Panc1 (cell line): ENCODE measurements around the gene UBE2E2.

ENCODE experiments used
- POLR2AphosphoS5 ChIP-seq: IDR thresholded peaks from 2 replicates; pipeline ENCODE4 v1.6.1; 2012; ENCODE audit warnings: mild to moderate bottlenecking, low read depth, low read length, moderate library complexity
- SIN3A ChIP-seq: IDR thresholded peaks from 2 replicates; pipeline ENCODE4 v1.6.1; 2012; ENCODE audit warnings: low read depth, mild to moderate bottlenecking, low read length, moderate library complexity, borderline replicate concordance; ENCODE audit not compliant: insufficient read depth
- TF ChIP-seq, protein P1 (sequence below): fragments of 450-650 bp; IDR thresholded peaks from 2 replicates; pipeline ENCODE4 v1.5.1; 2017; ENCODE audit warnings: mild to moderate bottlenecking
- TF ChIP-seq, protein P2 (sequence below), 2 experiments: IDR thresholded peaks; 2 replicates each; pipeline ENCODE4 v1.6.1; 2011 to 2012; ENCODE audit warnings: low read depth in 2 of 2, control low read depth in 1 of 2, low read length in 1 of 2, mild to moderate bottlenecking in 1 of 2, moderate library complexity in 1 of 2; ENCODE audit not compliant: insufficient read depth in 1 of 2

DNA sequence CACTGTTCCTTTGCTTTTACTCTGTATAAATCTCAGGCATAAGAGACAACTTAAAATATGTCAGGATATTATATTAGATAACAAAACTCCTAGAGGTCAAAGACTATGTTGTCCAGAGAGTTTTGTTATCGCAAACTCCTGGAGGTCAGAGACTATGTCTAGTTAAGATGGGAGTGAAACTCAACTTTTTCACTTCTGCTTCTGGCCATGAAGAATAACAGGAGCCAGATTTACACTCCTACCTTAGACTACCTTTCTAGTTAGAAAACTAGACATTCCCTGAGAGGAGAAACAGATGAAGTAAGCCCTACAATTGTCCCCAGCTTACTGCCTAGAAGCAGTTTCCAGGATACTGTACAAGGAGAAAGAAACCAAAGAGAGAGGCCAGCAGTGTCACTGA is 347.3 kb downstream of the UBE2E2 start:
- no peak for TF ChIP-seq POLR2AphosphoS5
- TF ChIP-seq, protein P1, sequence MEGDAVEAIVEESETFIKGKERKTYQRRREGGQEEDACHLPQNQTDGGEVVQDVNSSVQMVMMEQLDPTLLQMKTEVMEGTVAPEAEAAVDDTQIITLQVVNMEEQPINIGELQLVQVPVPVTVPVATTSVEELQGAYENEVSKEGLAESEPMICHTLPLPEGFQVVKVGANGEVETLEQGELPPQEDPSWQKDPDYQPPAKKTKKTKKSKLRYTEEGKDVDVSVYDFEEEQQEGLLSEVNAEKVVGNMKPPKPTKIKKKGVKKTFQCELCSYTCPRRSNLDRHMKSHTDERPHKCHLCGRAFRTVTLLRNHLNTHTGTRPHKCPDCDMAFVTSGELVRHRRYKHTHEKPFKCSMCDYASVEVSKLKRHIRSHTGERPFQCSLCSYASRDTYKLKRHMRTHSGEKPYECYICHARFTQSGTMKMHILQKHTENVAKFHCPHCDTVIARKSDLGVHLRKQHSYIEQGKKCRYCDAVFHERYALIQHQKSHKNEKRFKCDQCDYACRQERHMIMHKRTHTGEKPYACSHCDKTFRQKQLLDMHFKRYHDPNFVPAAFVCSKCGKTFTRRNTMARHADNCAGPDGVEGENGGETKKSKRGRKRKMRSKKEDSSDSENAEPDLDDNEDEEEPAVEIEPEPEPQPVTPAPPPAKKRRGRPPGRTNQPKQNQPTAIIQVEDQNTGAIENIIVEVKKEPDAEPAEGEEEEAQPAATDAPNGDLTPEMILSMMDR = no peak
- TF ChIP-seq, protein P2, sequence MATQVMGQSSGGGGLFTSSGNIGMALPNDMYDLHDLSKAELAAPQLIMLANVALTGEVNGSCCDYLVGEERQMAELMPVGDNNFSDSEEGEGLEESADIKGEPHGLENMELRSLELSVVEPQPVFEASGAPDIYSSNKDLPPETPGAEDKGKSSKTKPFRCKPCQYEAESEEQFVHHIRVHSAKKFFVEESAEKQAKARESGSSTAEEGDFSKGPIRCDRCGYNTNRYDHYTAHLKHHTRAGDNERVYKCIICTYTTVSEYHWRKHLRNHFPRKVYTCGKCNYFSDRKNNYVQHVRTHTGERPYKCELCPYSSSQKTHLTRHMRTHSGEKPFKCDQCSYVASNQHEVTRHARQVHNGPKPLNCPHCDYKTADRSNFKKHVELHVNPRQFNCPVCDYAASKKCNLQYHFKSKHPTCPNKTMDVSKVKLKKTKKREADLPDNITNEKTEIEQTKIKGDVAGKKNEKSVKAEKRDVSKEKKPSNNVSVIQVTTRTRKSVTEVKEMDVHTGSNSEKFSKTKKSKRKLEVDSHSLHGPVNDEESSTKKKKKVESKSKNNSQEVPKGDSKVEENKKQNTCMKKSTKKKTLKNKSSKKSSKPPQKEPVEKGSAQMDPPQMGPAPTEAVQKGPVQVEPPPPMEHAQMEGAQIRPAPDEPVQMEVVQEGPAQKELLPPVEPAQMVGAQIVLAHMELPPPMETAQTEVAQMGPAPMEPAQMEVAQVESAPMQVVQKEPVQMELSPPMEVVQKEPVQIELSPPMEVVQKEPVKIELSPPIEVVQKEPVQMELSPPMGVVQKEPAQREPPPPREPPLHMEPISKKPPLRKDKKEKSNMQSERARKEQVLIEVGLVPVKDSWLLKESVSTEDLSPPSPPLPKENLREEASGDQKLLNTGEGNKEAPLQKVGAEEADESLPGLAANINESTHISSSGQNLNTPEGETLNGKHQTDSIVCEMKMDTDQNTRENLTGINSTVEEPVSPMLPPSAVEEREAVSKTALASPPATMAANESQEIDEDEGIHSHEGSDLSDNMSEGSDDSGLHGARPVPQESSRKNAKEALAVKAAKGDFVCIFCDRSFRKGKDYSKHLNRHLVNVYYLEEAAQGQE (IDR thresholded peaks at IDR 0.05; ENCODE audit: insufficient read depth in 1 of 2, low read depth in 2 of 2, low read length in 1 of 2) = no peak
- TF ChIP-seq SIN3A = no peak
